DMS79 treated with DMSO at 0.1 percent for 48 hours (cell line): ENCODE results near the gene CNOT4.

Experiments
- DNase-seq: peaks from one replicate; lab custom pipeline; 2025; lab: John Stamatoyannopoulos, UW

Gene CNOT4, protein sequence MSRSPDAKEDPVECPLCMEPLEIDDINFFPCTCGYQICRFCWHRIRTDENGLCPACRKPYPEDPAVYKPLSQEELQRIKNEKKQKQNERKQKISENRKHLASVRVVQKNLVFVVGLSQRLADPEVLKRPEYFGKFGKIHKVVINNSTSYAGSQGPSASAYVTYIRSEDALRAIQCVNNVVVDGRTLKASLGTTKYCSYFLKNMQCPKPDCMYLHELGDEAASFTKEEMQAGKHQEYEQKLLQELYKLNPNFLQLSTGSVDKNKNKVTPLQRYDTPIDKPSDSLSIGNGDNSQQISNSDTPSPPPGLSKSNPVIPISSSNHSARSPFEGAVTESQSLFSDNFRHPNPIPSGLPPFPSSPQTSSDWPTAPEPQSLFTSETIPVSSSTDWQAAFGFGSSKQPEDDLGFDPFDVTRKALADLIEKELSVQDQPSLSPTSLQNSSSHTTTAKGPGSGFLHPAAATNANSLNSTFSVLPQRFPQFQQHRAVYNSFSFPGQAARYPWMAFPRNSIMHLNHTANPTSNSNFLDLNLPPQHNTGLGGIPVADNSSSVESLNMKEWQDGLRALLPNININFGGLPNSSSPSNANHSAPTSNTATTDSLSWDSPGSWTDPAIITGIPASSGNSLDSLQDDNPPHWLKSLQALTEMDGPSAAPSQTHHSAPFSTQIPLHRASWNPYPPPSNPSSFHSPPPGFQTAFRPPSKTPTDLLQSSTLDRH

DNA sequence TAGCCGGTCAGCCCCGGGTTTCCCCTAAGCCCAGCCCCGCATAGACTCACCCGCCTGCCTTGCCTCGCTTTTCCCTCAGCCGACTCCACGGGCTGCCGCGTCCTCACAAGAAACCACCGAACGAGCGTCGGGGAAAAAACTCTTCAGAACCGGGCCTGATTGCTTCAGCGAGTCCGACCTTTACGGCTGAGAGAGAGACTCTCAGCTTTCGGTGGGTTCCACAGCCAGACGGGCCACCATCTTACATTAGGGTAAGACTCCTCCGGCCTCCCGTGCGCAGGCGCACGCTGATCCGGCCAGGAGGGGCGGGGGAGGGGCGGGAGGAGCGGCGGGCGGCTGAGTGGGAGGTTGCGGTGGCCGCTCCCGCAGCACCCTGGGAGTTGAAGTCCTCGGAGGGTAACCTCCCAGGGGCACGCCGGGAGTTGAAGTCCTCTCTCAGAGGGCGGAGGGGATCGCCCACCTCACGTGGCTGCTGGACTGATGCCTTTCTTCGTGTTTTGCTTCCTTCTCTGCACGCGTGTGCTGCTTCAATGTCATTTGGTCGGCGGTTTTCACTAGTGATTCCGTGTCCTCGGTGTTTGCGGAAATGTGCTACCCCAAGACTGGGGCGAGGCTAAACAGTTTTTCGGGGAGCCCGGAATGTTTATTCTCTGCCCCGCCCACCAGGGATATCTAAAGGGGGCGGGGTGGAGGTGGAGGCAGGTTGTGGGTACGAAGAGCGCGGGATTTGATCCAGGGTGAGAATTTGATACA is at the start of gene CNOT4:
TSS of gene CNOT4 (minus strand) at position 264 of the 753 bp plus-strand sequence. CDS start 71,771 bp downstream, outside the sequence.
- peak; percentile 90 for DNase-seq

DNA sequence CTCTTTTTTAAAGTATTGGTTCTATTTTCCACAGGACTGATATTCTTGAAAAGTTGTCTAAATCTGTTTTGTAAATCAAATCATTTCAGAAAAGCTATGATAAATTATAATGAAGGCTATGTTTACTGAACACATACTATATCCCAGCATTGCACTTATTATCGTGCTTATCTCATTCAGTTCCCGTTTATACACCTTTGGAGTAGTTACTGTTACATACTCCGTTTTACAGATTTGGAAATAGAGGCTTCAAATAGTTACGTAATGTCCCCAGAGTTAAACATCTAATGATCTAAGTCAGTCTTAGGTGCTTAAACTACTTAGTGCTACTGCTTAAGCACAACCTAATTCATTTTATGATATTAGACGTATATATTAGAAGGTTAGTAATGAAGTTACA is 49.0 kb upstream of the CNOT4 start:
- no peak for DNase-seq

DNA sequence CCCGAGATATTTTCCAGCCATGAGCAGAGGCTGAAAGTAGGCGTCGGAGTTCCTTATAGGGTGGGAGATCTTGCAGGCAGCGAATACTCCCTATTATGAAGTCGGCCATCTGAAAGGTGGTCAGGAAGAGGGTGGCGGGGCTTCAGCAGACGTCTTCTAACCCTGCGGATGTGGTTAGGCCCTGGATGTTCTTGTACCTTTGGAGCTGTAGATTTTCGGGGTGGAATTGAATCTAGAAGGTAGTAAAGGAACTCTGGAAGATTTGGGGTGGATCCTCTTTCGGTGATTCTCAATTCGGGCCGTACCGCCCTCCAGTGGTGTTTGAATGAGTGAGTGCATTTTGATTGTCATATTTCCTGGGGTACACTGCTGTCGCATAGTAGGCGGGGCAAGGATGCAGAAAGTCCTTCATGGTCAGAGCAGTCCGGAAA is 48.5 kb upstream of the CNOT4 start:
- peak; percentile 79 for DNase-seq

DNA sequence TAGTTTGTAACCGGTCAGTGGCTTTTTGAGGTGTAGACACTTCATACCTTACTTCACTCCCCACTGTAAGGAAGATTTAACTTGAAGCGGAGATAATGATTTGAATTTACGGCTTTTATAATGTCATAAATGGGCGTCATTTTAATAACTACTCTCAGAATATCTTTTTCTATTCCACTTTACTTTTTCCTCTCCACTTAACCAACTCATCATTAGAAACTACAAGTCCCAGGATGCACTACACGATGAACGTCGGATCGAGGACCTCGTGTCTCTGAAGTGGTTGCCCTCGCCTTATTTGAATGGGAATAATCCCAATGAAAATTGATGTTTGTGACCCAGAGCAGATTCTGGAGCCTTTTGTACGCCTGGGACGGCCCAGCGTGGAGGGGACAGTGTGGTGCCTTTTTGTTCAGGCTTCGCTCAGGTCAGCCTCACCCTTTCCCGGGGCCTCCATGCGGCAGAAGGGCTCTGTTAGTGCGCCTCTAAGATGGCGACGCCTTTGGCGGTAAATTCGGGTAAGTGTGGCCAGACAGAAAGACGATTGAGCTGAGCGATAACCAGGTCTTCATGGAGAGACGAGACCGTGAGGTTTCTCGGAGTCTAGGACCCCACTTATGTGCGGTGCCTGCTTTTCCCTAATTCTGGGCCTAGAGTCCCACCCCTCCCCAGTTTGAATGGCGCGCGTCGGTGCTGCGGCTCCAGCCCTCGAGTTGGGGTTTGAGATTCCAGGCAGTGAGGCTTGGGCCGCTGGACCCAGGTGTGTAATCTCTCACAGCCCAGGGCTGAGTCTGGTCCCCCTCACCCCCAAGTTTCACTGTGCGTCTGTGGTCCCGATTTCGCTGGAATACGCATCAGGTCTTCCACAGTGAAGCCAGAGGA is 47.8 kb upstream of the CNOT4 start, which contains the start of gene NUP205:
TSS of gene NUP205 (plus strand) at position 463 of the 882 bp plus-strand sequence. CDS start at position 491, 28 bp downstream.
- DNase-seq = peak; percentile 87

DNA sequence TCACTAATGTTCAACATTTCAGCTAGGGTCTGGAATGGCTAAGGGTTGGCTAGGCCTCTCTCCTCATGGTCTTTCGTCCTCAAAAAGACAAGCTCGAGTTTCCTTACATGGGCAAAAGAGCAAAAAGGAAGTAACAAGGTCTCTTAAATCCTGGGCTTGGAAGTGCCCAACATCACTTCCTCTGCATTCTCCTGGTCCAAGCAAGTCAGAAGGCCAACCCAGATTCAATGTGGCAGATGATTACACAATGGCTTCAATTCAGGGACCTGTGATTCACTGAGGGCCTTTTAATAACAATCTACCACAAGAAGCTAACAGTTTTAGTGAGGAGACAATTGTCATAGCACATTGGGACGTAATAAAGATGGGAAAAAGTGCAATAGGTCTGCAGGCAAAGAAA is 43.4 kb upstream of the CNOT4 start:
- DNase-seq = no peak

DNA sequence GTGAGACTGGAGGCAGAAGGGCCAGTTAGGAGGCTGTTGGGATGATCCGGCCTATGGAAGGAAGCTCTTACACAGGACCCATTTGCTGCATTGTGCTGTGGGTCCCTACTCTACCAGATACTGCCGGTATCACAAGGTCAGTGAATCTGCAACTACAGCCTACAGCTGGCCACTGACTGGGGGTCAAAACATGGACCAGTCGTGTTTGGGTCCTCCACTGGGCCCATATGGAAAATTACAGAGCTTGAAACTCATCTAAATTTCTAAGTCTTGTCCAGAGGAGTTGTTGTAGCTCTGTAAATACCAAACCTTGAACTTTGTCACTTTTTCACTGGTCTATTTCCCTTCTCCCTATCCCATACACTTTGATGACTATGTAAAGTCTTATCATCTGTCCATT is 42.2 kb upstream of the CNOT4 start:
- DNase-seq = no peak

DNA sequence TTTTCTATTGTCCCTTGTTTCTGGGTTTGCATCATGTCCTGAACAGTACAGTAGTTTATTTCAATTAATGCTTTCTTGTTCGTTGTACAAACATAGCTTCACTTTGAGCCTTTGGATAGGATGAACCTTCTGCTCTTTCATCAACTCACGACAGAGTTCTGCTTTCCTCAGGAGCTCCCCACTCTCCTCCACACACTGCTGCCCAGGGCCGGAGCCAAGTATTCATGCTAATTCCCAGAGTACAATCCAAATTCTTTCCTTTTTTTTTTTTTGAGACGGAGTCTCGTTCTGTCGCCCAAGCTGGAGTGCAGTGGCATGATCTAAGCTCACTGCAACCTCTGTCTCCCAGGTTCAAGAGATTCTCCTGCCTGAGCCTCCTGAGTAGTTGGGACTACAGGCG is 40.3 kb upstream of the CNOT4 start:
- no peak for DNase-seq

DNA sequence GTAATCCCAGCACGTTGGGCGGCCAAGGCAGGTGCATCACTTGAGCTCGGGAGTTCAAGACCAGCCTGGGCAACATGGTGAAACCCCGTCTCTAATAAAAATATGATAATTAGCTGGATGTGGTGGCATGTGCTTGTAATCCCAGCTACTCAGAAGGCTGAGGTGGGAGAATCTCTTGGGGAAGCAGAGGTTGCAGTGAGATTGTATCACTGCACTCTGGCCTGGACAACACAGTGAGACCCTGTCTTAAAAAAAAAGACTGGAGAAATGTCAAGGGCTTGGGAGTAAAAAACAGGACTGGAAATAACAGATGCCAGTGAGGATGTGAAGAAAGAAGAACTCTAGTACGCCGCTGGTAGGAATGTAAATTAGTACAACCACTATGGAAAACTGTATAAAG is 31.1 kb upstream of the CNOT4 start:
- no peak for DNase-seq

DNA sequence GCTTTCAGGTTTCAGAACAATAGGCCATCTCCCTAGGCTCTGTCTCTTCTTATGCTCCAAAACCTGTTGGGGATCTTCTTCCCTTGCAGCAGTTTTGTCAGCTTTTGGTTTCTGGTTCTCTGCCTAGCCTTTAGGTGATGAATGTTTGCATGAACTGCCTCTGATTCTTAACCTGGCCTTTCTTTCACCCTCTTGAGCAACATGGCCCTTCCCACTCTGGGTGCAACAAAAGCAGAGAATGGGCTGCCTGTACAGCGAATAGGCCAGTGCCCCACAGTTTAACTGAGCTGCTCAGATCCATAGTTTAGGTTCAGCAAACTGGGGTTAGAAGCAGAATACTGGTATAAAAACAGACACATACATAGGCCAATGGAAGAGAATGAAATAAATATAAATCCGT is 29.7 kb upstream of the CNOT4 start:
- no peak for DNase-seq

DNA sequence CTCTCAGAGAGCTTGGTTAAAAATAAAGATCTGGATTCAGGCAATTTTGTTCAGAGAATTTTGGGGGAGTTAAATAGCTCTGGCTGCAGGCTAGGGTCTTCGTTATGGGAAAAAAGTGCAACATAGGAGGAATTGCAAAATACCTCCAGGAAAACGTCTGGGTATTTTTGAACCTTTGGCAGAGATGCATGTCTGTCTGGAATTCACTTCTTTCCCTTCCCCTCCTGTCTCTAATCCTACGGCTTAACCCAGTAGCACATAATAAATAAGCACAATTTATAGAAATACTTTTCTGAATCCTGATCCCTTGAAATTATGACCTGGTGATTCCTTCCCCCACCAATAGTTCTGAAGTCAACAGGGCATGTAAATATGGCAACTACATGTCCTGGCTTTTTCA is 28.5 kb upstream of the CNOT4 start:
- no peak for DNase-seq

DNA sequence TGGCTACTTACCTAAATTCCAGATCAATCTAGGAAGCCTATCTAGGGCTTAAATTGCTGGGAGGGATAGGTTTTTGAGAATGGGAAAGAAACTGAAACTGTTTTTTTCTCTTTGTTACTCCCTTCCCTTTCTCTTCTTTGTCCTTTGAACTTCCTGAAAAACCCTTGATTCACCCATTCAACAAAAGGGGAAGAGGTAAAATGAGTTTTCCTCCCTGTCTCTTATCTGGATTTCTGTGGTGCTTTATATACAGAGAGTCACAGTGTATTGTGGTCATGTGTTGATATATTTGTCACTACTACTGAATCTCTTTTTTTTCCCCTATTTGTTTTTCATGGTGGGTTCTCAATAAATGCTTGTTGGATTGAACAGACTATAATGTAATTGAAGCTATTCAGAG is 28.0 kb upstream of the CNOT4 start:
- no peak for DNase-seq

DNA sequence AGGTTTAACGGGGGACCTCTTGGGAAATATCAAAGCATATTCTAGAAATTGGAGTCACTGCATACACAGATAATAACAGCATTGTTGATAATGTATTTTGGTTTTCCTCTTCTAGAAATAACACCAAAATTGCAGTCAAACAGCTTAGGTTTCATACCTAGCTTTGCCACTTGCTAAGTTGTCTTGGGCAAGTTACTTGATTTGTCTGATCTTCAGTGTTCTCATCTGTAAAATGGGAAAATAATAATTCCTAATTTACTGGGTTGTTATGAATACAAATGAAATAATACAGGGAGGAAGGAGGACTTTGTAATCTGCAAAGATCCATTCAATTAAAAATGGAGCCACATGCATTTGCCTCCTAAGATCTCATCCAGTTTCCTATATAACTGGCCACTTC is 27.6 kb upstream of the CNOT4 start:
- no peak for DNase-seq

DNA sequence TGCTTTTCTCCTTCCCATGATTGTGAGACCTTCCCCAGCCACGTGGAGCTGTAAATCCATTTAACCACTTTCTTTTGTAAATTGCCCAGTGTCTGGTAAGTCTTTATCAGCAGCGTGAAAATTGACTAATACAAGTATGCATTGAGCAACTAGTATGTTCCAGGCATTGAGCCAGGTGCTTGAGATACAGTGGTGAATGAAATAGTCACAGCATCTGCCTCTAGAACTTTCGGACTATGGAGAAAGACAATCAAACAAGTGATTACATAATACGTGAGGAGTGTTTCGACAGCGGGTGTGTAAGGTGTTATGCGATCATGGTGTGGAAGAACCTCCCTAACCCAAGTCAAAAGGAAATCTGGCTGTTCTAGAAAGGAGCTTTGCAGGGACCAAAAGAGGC is 26.2 kb upstream of the CNOT4 start:
- DNase-seq = no peak

DNA sequence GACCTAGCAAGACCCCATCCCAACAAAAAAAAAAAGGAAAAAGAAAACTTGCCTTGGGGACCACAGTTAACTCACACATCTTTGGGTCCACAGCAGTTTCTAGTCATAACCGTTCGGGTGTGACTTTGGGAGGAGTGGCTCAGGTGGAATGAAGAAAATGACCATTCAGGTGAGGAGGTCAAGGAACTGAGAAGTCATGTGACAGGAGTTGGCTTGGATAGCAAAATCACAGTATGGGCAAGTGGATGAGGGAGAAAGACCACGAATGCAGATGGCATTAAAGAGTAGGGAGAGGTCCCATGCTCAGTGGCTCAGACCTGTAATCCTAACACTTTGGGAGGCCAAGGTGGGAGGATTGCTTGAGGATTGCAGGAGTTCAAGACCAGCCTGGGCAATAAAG is 17.1 kb upstream of the CNOT4 start:
- no peak for DNase-seq

DNA sequence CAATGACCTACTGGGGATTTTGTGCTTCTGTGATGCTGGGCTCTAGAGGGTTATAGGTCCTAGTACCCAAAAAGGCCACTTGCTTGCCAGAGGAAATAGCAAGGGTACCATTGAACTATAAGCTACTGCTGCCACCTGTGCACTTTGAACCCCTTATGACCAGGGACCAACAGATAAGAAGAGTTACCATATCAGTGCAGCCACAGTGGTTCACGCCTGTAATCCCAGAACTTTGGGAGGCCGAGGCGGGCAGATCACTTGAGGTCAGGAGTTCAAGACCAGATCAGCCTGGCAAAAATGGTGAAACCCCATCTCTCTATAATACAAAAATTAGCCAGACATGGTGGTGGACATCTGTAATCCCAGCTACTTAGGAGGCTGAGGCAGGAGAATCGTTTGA is 15.5 kb upstream of the CNOT4 start:
- no peak for DNase-seq

DNA sequence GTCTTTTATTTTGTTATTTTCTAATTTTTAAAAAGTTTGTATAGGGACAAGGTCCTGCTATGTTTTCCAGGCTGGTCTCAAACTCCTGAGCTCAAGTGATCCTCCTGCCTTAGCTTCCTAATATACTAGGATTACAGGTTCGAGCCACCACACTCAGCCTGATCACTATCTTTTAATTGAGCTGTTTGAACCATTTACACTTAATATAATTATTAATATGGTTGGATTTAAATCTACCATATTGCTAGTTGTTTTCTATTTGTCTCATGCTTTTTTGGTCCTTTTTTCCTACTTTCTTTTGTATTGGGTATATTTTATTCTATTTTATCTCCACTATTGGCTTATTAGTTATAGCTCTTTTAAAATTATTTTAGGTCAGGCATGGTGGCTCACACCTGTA is 13.2 kb upstream of the CNOT4 start:
- no peak for DNase-seq

DNA sequence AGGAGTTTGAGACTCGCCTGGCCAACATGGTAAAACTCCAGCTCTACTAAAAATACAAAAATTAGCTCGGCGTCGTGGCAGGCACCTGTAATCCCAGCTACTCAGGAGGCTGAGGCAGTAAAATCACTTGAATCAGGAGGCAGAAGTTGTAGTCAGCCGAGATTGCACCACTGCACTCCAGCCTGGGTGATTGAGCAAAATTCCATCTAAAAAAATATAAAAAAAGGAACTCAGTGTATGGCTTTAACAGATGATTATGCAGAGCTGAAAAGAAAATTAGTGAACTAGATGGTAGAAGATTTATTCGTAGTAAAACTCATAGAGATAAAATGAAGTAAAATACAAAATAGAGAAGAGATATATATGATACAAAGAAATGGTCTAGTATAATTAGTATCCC is 12.6 kb upstream of the CNOT4 start:
- DNase-seq = no peak

DNA sequence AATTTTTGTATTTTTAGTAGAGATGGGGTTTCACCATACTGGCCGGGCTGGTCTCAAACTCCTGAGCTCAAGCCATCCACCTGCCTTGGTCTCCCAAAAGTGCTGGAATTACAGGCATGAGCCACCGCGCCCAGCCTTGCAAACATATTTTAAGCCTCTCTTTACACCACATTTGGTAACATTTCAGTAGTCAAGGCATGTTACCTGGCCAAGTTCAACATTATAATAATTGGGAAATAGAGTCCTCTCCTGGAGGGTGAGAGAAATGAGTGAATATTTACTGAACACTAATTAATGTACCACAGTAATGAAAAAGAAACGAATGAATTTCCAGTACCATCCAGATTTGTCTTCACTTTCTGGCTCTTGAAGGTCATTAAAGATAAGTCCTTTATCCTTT is 10.0 kb upstream of the CNOT4 start:
- DNase-seq = no peak

DNA sequence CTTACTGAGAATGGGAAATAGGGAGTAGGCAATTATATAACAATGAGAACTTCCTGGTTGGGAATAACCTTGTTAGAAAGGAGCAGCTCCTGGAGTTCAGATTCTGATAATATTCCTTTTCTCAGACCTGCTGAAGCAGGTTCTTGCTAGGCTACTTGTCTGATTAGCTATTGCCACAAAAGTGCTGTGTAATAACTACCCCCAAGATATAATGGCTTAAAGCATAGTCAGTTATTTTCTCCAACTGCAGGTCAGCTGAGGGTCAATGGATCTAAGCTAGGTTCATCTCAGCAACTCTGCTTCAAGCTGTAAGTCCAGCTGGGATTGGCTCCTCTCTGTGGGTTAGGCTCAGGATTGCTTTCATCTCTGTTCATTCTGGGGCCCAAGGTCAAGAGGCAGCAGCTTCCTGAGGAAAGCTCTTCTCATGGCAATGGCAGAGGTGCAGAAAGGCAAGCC is 9.4 kb upstream of the CNOT4 start:
- DNase-seq = no peak

DNA sequence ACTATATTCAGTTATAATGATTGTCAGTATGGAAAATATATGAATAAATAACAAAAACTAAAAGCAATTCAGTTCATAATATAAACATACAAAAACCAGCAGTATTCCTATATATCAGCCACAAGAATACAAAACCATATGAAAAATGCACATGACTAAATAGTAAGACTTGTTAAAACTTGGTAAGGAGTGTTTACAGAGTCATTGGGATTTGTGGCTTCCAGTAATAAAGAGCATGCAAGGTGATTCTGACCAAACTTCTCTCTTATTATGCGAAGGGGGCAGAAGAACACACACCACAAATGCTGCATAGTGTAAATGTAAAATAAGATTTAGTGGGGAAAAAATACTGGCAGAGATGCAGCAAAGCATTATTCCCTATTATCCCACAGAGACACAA is 8.8 kb upstream of the CNOT4 start:
- DNase-seq = no peak

DNA sequence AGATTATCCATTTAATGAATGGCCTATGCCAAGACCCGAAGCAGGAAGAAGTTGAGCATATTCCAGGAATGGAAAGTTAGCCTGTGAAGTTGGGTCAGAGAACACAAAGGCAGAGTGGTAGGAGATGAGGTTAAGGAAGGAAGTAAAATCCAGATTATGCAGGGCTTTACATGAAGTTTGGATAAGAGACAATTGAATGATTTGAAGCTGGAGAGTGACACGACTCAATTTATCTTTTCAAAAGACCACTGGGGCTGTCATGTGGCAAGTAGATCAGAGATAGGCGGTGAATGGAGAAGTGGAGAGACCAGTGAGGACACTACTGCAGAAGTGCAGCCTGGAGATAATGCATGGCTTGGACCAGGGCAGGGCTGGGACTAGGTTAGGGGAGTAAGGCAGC is 7.2 kb upstream of the CNOT4 start:
- no peak for DNase-seq

DNA sequence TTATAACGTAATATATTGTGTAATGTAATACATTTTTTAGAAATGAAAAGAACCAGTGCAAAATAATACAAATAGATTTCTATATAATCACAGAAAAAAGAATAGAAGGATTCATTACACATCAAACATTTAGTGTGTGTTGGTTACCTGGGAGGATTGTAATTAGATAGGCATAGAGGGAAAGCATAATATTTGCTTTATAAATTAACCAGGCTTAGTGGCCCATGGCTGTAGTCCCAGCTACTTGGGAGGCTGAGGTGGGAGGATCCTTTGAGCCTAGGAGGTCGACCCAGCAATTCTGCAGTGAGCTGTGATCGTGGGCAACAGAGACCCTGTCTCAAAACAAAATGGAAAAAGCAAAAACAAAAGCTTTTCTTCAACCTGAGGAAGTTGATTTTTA is 5.0 kb upstream of the CNOT4 start:
- DNase-seq = no peak
